Tibial nerve (tissue), 3 donors: ENCODE data around the gene B4GALT2.

Source experiments
- CTCF ChIP-seq, 5 experiments: fragments of 200-600 bp in 3 of 5; fragments of 450-650 bp in 2 of 5; sonication (generic) in 3 of 5; IDR thresholded peaks; one replicate each; pipeline ENCODE4 v1.5.1; 2016 to 2019; ENCODE audit warnings: antibody characterized with exemption in 5 of 5, mild to moderate bottlenecking in 3 of 5, moderate library complexity in 2 of 5
- POLR2A ChIP-seq, 2 donors: fragments of 450-650 bp; IDR thresholded peaks; one replicate each; pipeline ENCODE4 v1.6.1; 2017; ENCODE audit warnings: antibody characterized with exemption in 2 of 2, mild to moderate bottlenecking in 2 of 2, moderate library complexity in 2 of 2

GRCh38 chr1:43947061-43947873 lies 31.7 kb upstream of the B4GALT2 start:
- TF ChIP-seq CTCF (IDR thresholded peaks at IDR 0.05) = no peak
- no peak for TF ChIP-seq POLR2A (IDR thresholded peaks at IDR 0.05)
